Measurements from ENCODE around the gene METTL3.
A peak's percentile ranks its signal among the peaks of the same experiment; 100 is the strongest.

METTL3 gene

DNA sequence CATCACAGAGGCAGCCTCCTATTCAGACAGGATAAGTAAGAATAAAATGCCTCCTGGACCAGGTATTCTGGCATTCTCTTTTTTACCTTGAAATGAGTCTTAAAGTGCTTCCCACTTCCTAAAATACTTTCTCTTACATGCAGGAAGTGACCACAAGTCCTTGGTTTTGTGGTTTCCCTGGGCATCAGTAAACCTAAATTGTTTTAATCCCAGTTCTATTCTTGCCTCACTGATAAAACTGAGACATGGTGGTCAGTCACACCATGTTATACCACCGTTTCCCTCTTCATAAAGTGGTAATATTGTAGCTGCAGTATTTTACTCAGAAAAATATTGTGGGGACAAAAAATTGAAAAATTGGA, 16.2 kb upstream of the METTL3 start:
- DNase-seq (ENCODE audit: low spot score) (no peak), ATAC-seq (ENCODE audit: low read depth) (no peak)
- Histone ChIP-seq H3K4me3 (ENCODE audit: severe bottlenecking) (no peak overlapping the region), H3K27me3 (ENCODE audit: insufficient read depth, poor library complexity, severe bottlenecking) (no peaks in the 10 kb centered on the region), H3K27ac (ENCODE audit: poor library complexity, severe bottlenecking) (no peak overlapping the region), H3K36me3 (ENCODE audit: low read depth) (no peaks in the 10 kb centered on the region), H3K4me1 (ENCODE audit: insufficient read depth, poor library complexity, severe bottlenecking) (peaks cover 6% of the 10 kb centered on the region), H3K9me3 (ENCODE audit: severe bottlenecking) (no peaks in the 10 kb centered on the region)
- TF ChIP-seq, protein P1, sequence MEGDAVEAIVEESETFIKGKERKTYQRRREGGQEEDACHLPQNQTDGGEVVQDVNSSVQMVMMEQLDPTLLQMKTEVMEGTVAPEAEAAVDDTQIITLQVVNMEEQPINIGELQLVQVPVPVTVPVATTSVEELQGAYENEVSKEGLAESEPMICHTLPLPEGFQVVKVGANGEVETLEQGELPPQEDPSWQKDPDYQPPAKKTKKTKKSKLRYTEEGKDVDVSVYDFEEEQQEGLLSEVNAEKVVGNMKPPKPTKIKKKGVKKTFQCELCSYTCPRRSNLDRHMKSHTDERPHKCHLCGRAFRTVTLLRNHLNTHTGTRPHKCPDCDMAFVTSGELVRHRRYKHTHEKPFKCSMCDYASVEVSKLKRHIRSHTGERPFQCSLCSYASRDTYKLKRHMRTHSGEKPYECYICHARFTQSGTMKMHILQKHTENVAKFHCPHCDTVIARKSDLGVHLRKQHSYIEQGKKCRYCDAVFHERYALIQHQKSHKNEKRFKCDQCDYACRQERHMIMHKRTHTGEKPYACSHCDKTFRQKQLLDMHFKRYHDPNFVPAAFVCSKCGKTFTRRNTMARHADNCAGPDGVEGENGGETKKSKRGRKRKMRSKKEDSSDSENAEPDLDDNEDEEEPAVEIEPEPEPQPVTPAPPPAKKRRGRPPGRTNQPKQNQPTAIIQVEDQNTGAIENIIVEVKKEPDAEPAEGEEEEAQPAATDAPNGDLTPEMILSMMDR (IDR thresholded peaks at IDR 0.05; ENCODE audit: poor library complexity, severe bottlenecking): no peak

DNA sequence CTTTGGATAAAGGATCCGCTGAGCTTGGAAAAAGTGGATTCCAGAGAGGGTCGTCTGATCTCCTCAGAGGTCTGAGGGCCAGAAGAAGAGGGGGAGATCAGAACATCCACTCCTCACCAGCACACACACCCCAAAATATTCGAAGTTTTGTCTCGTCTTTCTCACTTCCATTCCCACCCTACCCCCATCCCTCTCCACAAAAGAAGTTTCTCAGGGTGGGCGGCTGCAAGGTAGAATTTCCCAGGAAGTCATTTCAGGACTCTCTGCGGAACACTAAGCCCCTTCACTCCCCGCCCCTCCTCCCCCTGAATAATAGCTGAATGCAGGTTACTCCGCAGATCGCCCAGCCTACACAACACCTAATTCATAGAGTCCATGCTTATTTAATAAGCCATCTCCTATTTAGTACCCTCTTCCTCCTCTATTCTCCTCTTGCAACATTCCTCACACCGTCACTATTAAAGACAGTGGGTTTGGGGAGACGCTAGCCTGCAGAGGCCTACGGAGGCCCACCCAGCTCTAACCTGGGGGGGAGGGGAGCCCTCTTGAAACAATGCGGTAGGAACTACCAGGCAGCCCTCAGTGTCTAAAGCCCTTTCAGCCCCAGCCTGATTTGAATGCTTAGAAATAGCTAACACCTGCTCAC, 15.7 kb upstream of the METTL3 start:
- H3K9me3 ChIP-seq (ENCODE audit: severe bottlenecking): no peaks in the 10 kb centered on the region
- no peaks in the 10 kb centered on the region for H3K27me3 ChIP-seq (ENCODE audit: insufficient read depth, poor library complexity, severe bottlenecking)
- H3K4me1 ChIP-seq (ENCODE audit: insufficient read depth, poor library complexity, severe bottlenecking): peaks cover 6% of the 10 kb centered on the region
- DNase-seq (ENCODE audit: low spot score) (no peak), ATAC-seq (ENCODE audit: low read depth) (no peak)
- TF ChIP-seq, protein P1 (IDR thresholded peaks at IDR 0.05; ENCODE audit: poor library complexity, severe bottlenecking): no peak
- H3K36me3 ChIP-seq (ENCODE audit: low read depth): no peaks in the 10 kb centered on the region
- H3K27ac ChIP-seq (ENCODE audit: poor library complexity, severe bottlenecking): no peak overlapping the region
- peak overlapping the region; percentile 52 for H3K4me3 ChIP-seq (ENCODE audit: severe bottlenecking)

DNA sequence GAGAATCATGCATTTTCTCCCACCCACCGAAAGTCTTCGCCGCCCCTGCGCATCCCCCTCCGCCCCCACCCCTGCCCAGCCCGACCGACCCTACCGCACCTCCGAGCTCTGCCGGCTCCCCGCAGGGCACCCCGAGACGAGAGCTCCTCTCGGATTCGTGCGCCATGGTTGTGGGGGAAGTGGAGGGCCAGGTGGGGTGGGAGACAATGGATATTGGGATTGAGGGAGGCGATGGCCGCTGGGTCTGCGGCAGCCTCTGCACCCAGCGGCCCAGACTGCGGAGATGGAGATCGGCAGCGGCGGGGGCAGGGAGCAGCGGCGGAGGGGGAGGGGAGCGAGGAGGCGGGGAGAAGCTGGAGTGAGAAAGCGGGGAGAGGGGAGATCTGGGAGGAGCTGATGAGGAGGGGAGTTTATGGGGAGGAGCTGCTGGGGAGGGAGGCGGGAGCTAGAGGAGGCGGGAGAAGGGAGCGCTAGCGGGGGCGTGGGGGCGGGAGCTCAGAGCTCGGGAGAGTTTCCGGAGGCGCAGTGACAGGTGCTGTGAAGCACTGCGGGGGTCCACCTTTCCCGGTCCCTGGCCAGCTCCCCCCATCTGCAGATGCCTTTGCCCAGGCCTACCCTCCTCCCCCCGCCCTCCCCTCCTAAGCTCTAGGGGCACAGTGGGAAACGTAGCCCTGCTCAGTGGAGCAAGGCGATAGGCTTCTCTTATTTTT, 15.0 kb upstream of the METTL3 start, which contains the start of gene SALL2:
TSS of gene SALL2 (minus strand) at position 385 of the 710 bp plus-strand sequence. CDS start at position 166, 219 bp downstream.
- Histone ChIP-seq H3K4me1 (ENCODE audit: insufficient read depth, poor library complexity, severe bottlenecking) (peaks cover 6% of the 10 kb centered on the region), H3K27me3 (ENCODE audit: insufficient read depth, poor library complexity, severe bottlenecking) (no peaks in the 10 kb centered on the region), H3K9me3 (ENCODE audit: severe bottlenecking) (no peaks in the 10 kb centered on the region), H3K27ac (ENCODE audit: poor library complexity, severe bottlenecking) (no peak within 1 kb of the TSS), H3K36me3 (ENCODE audit: low read depth) (no peaks in the 10 kb centered on the region), H3K4me3 (ENCODE audit: severe bottlenecking) (peak within 1 kb of the TSS; percentile 52)
- TF ChIP-seq, protein P1 (IDR thresholded peaks at IDR 0.05; ENCODE audit: poor library complexity, severe bottlenecking): no peak
- DNase-seq (ENCODE audit: low spot score) (peak; percentile 72), ATAC-seq (ENCODE audit: low read depth) (peak; percentile 80)

DNA sequence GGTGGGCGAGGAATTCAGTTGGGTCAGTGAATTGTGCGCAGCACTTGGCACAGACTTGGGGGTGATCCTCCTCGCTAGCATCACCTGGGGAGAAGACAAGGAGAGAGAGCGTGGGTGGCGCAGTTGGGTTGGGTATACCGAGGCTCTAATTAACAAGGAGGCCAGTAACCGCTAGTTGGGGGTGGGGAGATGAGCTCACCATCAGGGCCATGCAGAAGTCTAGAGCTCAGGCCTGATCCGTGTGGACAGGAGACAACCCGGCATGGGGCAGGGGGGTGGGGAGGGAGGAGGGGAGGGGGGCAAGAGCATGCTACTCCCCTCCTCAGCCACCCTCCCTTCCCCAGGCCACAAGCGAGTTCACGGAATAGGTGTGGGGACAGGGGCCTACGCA, 14.4 kb upstream of the METTL3 start:
- no peaks in the 10 kb centered on the region for H3K27me3 ChIP-seq (ENCODE audit: insufficient read depth, poor library complexity, severe bottlenecking)
- no peak for DNase-seq (ENCODE audit: low spot score)
- ATAC-seq (ENCODE audit: low read depth): peak; percentile 11; the same call in 2 of the 3 replicates
- H3K27ac ChIP-seq (ENCODE audit: poor library complexity, severe bottlenecking): no peak overlapping the region
- TF ChIP-seq, protein P1 (IDR thresholded peaks at IDR 0.05; ENCODE audit: poor library complexity, severe bottlenecking): no peak
- peaks cover 2% of the 10 kb centered on the region for H3K4me1 ChIP-seq (ENCODE audit: insufficient read depth, poor library complexity, severe bottlenecking)
- no peaks in the 10 kb centered on the region for H3K36me3 ChIP-seq (ENCODE audit: low read depth)
- no peaks in the 10 kb centered on the region for H3K9me3 ChIP-seq (ENCODE audit: severe bottlenecking)
- H3K4me3 ChIP-seq (ENCODE audit: severe bottlenecking): peak overlapping the region; percentile 52

Data from RWPE2 (cell line).